Activated B cell treated with CpG ODN at 0.5 μM for 24 hours (primary cell): ENCODE results near the gene TEAD3. TPM values are rescaled to one million over a fixed set of nuclear protein-coding genes. Genes with fewer than 3 reads are reported as not detected.

Source experiments
- ATAC-seq: fragments of 200-7000 bp; cut with Tn5 transposase; one replicate; pipeline ENCODE4 v1.10.0; 2021; ENCODE audit warnings: low read depth, mild to moderate bottlenecking, moderate library complexity
- CTCF ChIA-PET: fragments of 350-600 bp; sonication (Branson Sonifier 250); formaldehyde crosslinking; loops from one replicate; lab custom pipeline; 2021; ENCODE audit warnings: antibody characterized with exemption; lab: Charles Lee
- POLR2A ChIA-PET: fragments of 350-600 bp; sonication (Branson Sonifier 250); formaldehyde crosslinking; loops from one replicate; lab custom pipeline; 2021; ENCODE audit warnings: antibody characterized with exemption; lab: Charles Lee
- DNase-seq: peaks from one replicate; pipeline ENCODE4 v3.0.0; 2022
- H3K27ac Mint-ChIP-seq: one replicate; pipeline ENCODE4 v1.8.0; 2020; ENCODE audit warnings: mixed read lengths
- H3K27me3 Mint-ChIP-seq: one replicate; pipeline ENCODE4 v1.8.0; 2021; ENCODE audit warnings: mixed read lengths
- H3K36me3 Mint-ChIP-seq: one replicate; pipeline ENCODE4 v1.8.0; 2021; ENCODE audit warnings: low read depth, mixed read lengths
- H3K4me1 Mint-ChIP-seq: one replicate; pipeline ENCODE4 v1.8.0; 2021; ENCODE audit warnings: mixed read lengths
- H3K4me3 Mint-ChIP-seq: one replicate; pipeline ENCODE4 v1.8.0; 2020; ENCODE audit warnings: mild to moderate bottlenecking, mixed read lengths
- H3K9me3 Mint-ChIP-seq: one replicate; pipeline ENCODE4 v1.8.0; 2020; ENCODE audit warnings: mixed read lengths
- intact Hi-C: fragments of 100-400 bp; cut with micrococcal nuclease; formaldehyde crosslinking; loops from one replicate; pipeline ENCODE4 v1.15.1; 2024
- total RNA-seq: library from RNA; stranded (reverse); gene quantifications from 2 replicates; pipeline ENCODE4 v1.2.3, GENCODE V29; 2022
- TF ChIP-seq, protein P1 (sequence below): fragments of 200-600 bp; IDR thresholded peaks from one replicate; pipeline ENCODE4 v1.8.0; 2022; ENCODE audit warnings: antibody characterized with exemption, mild to moderate bottlenecking

The TEAD3 gene
- total RNA-seq, 1 donor from 2014 or later = 0.13 TPM

DNA sequence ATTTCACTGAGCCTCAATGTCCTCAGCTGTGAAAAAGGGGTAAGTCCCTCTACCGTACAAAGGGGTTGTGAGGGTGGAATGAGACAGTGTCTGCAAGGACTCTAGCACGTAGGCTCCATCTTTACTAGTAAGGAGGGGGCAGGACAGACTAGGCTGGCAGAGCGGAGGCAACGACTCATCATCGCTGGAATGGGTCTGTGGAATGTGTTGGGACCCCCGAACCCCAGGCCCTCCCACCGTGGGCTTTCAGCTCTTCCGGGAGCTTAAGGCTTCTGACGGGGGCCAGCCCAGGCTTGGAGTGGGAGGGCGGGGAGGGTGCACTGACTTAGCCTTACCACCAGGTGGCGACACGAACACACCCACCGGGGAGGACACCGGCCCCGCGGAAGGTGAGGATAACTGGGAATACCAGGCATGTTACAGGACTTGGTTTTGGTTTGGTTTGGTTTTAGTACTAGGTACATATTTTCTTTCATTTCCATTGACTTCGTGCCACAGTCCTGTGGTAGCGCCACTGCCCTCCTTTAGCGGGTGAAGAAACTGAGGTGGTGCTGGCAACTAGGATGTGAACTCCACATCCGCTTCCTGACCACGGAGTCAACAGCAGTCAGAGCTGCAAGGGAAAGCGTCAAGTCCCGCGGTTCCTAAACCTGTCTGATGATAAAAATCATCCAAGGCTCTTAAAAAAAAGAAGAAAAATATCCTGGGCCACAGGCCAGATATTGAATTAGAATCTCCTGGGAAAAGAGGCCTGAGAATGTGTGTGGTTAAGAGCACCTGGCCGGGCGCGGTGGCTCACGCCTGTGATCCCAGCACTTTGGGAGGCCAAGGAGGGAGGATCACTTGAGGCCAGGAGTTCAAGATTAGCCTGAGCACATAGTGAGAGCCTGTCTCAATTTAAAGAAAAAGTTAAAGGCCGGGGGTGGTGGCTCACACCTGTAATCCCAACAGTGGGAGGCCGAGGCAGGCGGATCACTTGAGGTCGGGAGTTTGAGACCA lies 26.1 kb upstream of the TEAD3 start:
- Mint-ChIP-seq H3K36me3 (no peaks in the 10 kb centered on the region), H3K27me3 (peaks cover 3% of the 10 kb centered on the region), H3K9me3 (no peaks in the 10 kb centered on the region), H3K27ac (no peak overlapping the region), H3K4me1 (peaks cover 8% of the 10 kb centered on the region), H3K4me3 (peak overlapping the region; percentile 69)
- intact Hi-C loops = loop anchor here (1.0 to 5.0 kb wide), 5 partner anchors 61 to 838 kb away; partner anchors contain the start of genes ARMC12 and MAPK14
- CTCF ChIA-PET = interaction anchor here (1.0 to 6.2 kb wide), 8 partner anchors 30 to 215 kb away, joined by 3 to 66 read pairs (median 3); partner anchors contain the start of gene ARMC12
- peak; percentile 96 for ATAC-seq
- POLR2A ChIA-PET = interaction anchor here (0.6 kb wide), 1 partner anchor 251 kb away, joined by 6 read pairs; no protein-coding TSS in a partner anchor
- TF ChIP-seq, protein P1, sequence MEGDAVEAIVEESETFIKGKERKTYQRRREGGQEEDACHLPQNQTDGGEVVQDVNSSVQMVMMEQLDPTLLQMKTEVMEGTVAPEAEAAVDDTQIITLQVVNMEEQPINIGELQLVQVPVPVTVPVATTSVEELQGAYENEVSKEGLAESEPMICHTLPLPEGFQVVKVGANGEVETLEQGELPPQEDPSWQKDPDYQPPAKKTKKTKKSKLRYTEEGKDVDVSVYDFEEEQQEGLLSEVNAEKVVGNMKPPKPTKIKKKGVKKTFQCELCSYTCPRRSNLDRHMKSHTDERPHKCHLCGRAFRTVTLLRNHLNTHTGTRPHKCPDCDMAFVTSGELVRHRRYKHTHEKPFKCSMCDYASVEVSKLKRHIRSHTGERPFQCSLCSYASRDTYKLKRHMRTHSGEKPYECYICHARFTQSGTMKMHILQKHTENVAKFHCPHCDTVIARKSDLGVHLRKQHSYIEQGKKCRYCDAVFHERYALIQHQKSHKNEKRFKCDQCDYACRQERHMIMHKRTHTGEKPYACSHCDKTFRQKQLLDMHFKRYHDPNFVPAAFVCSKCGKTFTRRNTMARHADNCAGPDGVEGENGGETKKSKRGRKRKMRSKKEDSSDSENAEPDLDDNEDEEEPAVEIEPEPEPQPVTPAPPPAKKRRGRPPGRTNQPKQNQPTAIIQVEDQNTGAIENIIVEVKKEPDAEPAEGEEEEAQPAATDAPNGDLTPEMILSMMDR = peak; percentile 98
- peak; percentile 54 for DNase-seq

DNA sequence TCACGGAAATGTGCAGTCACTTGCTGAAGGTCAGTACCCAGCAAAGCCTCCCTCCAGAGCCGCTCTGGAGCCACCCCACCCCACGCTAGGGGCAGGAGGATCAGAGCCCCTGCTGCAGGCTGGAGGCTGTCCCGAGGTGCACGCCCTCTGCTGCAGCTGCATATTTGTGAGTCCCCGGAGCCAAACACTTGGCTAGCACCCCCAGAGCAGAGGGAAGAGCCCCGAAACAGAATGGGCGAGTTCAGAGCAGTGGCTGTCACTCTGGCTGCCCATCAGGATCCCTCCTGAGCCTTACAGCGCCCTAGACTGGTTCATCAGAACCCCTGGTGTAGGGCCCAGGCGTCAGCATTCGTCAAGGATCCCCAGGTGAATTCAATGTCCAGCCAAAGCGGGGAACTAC lies 25.3 kb upstream of the TEAD3 start:
- ChIA-PET POLR2A (interaction anchor here (0.6 kb wide), 1 partner anchor 250 kb away, joined by 6 read pairs; no protein-coding TSS in a partner anchor), CTCF (interaction anchor here (1.2 to 6.2 kb wide), 4 partner anchors 61 to 216 kb away, joined by 3 to 66 read pairs (median 3); partner anchors contain the start of gene ARMC12)
- H3K4me3 Mint-ChIP-seq = no peak overlapping the region
- H3K9me3 Mint-ChIP-seq = no peaks in the 10 kb centered on the region
- DNase-seq (no peak), ATAC-seq (no peak)
- H3K27me3 Mint-ChIP-seq = no peaks in the 10 kb centered on the region
- TF ChIP-seq, protein P1 = no peak
- intact Hi-C loops = loop anchor here (1.0 to 5.0 kb wide), 5 partner anchors 62 to 839 kb away; partner anchors contain the start of genes ARMC12 and MAPK14
- no peak overlapping the region for H3K27ac Mint-ChIP-seq
- no peaks in the 10 kb centered on the region for H3K36me3 Mint-ChIP-seq
- peaks cover 8% of the 10 kb centered on the region for H3K4me1 Mint-ChIP-seq

DNA sequence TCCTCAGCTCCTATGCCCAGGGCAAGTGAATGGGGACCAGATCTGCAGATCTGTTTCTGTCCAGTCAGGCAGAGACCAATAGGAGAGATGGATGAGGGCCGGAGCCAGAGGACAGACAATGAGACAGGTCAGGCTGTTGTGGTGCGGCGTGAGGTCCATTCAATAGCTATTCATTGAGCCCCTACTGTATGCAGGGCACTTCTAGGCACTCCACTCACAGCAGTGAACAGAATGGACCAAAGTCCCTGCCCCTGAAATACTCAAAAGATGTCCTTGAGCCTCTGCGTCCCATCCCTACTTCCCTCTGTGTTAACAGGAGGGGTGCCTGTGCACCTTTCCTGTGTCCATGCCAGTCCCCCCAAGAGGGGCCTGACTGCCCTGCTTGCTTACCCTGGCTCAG lies 24.4 kb upstream of the TEAD3 start:
- Mint-ChIP-seq H3K36me3 (no peaks in the 10 kb centered on the region), H3K27me3 (no peaks in the 10 kb centered on the region), H3K9me3 (no peaks in the 10 kb centered on the region), H3K4me1 (peaks cover 8% of the 10 kb centered on the region), H3K4me3 (no peak overlapping the region), H3K27ac (no peak overlapping the region)
- no peak for ATAC-seq
- POLR2A ChIA-PET = no interaction called here
- CTCF ChIA-PET = interaction anchor here (6.2 kb wide), 1 partner anchor 217 kb away, joined by 66 read pairs; the partner anchor contains the start of gene ARMC12
- TF ChIP-seq, protein P1 = no peak
- DNase-seq = no peak
- intact Hi-C loops = loop anchor here (5.0 kb wide), 1 partner anchor 576 kb away; no protein-coding TSS in a partner anchor

DNA sequence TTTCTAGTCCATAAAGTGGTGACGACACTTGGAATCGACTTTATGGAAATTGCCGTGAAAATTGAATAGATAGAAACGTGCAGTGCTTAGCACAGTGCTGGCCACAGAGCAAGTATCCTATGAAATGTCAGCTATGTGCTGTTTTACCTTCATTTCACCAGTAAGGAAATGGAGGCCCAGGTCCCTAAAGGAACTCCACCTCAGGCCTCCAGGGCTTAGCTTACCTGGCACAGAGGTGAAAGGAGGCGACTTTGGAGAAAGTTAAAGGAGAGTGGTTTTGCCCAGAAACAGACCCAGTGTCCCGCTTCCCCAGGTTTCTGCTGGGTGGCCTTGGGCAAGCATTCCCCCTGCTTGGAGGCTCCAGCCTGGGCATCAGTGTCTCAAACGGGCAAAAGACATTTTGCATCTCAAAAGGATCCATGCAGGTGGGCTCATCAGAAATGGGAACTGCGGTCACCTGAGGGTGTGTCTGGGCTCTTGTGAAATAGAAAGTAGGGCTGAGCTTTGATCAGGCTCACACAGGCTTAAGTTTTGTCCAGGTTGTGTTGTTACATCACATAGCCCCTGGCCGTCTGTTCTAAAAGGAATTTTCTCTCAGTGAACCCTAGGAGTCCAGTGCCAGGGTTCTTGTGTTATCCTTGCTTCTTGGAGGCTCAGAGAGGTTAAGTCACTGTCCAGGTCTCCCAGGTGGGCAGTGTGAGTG lies 22.6 kb upstream of the TEAD3 start:
- no peak for DNase-seq
- H3K4me1 Mint-ChIP-seq = peaks cover 8% of the 10 kb centered on the region
- no peak overlapping the region for H3K4me3 Mint-ChIP-seq
- H3K27ac Mint-ChIP-seq = no peak overlapping the region
- ATAC-seq = no peak
- H3K27me3 Mint-ChIP-seq = peaks cover 3% of the 10 kb centered on the region
- ChIA-PET CTCF (interaction anchor here (6.2 kb wide), 1 partner anchor 219 kb away, joined by 66 read pairs; the partner anchor contains the start of gene ARMC12), POLR2A (no interaction called here)
- intact Hi-C loops = loop anchor here (5.0 kb wide), 1 partner anchor 578 kb away; no protein-coding TSS in a partner anchor
- H3K9me3 Mint-ChIP-seq = no peaks in the 10 kb centered on the region
- TF ChIP-seq, protein P1 = no peak
- no peaks in the 10 kb centered on the region for H3K36me3 Mint-ChIP-seq
